ENCODE results near the gene IGF2.
"Not testable (repeated sequence)": the region's sequence is repeated elsewhere in the genome, so short reads cannot be mapped to it uniquely, and the experiment has no call there.

IGF2 gene, protein sequence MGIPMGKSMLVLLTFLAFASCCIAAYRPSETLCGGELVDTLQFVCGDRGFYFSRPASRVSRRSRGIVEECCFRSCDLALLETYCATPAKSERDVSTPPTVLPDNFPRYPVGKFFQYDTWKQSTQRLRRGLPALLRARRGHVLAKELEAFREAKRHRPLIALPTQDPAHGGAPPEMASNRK

DNA sequence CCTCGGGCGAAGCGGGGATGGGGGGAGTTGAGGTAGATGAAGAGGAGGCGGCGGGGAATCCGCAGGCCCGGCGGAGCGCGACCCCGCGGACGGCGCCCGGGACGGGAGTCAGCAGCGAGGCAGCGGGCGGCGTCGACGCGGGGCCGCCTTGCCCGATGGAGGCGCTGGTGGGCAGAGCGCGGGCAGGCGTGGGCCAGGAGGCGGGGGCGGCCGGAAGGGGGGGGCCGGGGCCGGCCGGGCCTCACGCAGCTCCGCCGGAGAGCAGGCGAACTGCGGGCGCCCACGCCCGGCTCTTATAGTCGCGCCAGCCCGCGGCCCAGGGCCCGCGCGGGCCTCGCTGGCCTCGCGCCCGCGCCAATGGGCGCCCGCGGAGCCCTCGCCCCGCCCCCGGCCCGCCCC, at the start of gene IGF2:
Gene IGF2 (minus strand): TSS at position 267 of the 399 bp plus-strand sequence. CDS start 3,866 bp downstream, outside the sequence.
- DNase-seq: no peak

DNA sequence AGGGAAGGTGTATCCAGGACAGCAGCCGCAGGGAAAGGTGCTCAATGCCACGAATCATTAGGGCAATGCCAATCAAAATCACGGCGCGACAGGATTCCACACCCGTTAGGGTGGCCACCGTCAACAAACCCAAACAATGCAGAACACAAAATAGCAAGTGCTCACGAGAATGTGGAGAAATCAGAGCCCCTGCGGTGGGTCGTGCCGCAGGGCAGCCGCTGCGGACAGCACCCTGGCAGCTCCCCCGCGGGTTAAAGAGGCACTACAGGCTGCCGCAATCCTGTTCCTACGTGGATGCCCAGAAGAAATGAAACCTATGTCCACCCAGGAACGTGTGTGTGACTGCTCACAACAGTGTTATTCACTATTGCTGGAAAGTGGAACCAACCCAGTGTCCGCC, 49.6 kb upstream of the IGF2 start:
- DNase-seq: no peak

DNA sequence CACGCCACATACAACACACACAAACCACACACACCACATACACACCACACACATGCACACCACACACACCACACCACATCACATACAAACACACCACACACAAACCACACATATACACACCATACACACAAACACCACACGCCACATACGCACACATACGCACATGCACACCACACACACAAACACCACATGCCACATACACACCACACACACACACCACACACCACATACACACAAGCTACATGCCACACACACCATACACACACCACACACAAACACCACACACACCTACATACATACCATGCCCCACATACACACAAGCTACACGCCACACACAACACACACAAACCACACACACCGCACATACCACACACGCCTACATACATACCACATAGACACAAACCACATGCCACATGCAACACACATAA, 48.1 kb upstream of the IGF2 start:
- DNase-seq: no peak

DNA sequence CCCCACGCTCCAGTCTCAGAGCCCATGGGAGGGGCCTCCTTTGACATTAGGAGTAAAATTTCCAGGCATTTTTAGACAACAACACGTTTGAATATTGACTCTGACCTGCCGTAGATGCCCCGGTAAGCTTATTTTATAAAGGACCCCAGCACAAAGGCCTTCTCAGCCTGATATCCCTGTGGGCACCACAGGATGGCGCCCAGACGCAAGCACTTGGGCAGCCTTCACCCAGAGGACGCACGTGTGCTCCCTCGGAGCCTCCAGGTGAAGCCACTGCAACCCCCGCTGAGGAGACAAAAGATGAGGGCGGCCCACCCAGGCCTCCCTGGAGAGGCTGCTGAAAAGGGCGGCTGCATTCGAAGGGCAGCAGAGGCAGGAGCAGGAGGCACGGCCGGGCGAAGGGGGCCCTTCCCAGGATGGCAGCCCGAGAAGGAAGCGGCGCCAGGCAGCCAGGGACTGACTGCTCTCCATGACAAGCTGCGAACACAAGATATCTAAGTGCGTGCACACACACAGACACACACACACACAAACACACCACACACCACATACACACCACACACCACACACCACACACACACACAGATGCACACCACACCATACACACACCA, 47.6 kb upstream of the IGF2 start:
- peak; percentile 9 for DNase-seq

DNA sequence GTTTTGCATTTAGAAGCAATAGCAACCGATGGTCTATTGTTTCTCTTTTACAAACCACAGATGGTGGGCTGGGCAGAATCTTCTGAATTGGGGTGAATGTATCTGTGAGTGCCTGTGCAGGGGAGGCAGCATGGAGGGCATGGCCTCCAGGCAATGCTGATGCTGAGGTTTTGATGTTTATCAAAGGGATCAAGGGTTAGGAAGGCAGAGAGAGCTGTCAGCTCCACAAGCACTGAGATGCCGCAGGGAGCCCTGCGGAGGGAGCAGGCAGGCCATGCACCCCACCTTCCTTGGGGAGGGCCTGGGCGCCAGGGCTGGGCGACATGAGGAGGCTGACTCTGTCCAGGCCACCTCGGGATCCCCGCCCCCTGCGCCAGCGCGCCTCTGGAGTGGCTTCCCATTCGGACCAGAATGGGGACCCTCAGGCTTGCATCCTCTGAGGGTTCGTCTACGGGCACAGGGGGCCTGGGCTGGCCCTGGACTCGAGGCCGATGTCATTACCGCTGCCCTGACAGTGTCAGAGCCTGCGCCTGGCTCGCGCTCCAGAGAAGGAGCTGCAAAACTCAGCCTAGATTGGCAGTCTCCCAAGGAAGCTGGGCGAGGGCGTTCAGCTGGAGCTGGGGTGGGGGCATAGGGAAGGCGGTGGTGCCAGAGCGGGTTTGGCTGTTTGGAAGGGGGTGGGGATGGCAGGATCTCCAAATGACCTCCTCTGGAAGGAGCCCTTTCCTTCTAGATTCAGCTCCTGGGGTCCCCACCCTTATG, 46.3 kb upstream of the IGF2 start:
- no peak for DNase-seq

DNA sequence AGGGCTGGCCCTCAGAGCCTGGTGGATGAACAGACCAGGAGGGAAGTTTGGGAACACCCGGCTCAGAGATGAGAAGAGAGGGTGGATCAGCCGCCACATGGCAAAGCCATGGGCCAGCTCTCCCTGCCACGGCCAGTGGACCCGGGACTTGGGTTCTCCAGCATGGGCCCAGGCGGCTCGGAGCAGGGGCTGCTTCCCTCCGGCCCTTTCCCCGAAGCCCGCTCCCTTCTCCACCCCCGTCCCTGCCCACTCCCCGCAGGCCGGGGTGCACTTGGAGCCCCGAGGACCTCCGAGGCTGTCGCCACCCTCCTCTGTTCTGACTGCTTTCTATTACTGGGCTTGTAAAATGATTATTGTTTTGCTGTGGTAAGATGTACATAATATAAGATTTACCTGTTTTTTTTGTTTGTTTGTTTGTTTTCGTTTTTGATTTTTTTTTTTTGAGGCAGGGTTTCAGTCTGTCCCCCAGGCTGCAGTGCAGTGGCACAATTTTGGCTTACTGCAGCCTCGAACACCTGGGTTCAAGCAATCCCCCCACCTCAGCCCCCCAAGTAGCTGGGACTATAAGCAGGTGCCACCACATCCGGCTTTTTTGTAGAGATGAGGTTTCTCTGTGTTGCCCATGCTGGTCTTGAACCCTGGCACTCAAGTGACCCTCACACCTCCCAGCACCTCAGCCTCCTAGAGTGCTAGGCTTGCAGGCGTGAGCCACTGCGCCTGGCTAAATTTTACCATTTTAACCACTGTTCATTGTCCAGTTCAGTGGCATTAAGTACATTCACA, 43.7 kb upstream of the IGF2 start:
- DNase-seq: no peak

DNA sequence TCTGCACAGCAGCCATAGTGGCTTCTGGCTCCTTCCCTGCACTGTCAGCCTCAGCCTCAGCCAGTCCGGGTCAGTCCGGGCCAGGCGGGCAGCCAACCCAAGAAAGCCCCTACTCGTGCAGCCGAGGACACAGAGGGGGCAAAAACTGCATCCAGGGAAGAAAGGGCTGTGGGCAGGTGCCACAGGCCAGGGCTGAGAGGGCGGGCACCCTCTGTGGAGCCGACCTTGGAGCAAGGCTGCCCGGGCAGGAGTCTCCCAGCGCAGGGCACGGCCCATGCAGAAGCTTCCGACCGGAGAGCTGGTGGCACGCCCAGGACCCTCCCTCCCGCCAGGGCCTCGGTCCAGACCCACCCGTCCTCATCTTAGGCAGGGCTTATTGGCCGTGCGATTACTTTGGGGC, 42.9 kb upstream of the IGF2 start:
- no peak for DNase-seq

DNA sequence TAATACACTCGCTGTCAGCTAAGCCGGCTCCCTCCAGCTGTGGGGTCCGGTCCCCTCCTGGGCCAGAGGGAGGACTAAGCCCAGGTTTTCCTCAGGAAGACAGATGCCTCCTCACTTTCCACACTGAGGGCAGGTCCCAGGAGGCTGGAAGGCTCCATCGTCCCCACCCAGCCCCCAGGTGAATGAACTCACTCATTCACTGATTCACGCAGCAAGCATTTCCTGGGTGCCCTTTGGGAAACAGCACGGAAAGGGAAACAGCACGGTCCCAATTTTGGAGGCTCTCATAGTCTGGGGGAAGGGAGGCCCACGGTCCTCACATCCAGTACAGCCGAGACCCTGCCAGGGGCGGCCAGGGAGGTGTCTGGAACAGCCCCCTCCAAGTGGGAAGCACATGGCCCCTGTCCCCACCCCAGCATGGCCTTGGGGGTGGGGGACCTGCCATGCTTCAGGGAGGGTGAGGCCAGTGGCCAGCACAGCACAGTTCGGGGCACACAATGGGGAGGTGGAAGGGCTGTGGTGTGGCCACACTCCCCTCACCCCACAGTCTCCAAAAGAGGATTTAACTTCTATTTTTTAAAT, 41.7 kb upstream of the IGF2 start:
- DNase-seq: no peak

DNA sequence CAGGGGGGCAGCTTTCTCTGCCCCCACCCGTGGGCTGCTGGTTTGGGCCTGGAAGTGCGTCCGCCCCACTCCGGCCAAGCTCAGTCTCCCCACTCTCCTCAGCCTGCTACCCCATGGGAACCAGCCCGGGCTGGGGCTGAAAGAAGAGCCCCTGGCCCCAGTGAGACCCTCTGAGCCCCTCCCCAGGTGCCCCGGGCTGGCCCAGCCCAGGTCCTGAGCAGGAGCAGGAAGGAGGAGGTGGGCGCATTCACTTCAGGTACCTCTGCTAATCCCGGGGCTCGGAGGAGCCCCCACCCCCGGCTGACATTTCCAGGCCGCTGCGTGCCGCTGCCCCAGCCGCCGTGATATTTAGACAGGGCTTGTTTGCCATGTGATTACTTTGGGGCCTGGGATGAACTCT, 41.2 kb upstream of the IGF2 start:
- no peak for DNase-seq

DNA sequence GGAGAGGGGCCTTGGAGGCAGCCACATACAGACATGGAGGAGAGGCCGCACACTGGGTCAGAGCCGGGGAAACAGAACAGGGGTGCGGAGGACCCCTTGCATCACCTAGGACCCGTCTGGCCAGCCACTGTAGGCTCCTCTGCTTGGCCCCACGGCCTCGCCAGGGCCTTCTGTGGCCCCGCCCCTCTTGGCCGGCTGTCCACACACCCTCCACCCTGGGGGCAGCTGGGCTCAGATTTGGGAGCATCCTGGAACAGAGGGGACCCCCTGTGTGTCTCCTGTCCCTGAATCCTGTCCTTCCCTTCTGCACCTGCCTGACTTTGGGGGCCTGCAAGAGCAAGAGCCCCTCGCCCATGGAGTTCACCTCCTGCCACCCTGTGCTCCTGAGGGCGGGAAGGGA, 40.3 kb upstream of the IGF2 start:
- no peak for DNase-seq

DNA sequence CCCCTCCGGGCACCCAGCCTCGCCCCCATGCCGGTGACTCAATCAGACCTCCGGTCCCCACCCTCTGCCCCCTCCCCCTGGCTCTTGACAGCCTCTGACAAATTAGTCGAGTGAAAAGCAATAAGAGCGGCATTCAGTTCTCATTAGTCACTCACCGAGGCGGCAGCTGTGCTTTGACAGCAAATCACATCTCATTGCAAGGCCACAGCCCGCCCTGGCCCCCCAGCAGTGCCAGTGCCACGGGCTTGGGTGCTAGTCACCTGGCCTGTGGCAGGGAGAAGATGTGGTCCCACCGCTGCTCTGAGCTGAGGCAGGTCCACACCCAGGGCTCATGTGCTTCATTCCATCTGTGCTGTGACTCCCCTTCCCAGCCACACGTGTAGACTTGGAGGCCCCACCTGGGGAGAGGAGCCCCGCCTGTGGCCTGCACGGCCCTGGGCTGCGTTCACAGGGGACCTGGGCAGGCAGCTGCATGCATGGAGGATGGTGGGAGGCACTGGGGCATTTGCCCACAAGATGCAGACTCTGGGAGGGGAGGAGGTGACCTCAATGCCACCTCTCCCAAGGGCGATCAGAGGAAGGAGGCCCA, 39.8 kb upstream of the IGF2 start:
- DNase-seq: no peak

DNA sequence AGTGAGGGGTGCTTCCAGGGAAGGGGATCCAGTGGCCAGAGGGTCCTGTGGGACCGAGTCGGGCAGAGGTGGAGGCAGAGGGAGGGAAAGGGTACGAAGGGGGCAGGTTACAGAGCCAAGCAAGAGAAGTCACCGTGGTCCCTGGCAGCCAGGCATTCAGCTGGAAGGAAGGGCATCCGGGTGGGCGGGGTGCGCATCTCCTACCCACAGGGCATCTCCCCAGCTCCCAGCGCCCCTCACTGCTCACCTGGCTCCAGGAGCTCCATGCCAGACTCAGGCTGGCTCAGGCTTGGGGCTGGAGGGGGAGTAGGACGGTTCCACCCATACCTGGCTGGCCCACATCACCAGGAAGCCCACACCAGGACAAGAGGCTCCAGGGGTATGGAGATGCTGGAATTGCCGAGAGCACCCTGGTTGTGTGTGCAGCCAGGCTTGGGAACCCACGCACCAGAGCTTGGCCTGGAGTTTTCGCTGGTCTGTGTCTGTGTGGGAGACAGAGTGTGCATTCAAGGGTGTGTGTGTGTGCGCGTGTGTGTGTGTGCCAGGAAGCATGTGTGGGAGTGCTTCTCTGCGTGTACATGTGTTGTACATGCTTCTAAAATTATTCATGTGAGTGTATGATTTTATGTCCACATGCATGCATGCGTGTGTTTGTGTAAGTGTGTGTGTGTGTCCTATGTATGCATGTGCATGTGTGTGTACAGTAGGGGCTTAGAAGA, 39.0 kb upstream of the IGF2 start:
- not testable (repeated sequence) for DNase-seq

DNA sequence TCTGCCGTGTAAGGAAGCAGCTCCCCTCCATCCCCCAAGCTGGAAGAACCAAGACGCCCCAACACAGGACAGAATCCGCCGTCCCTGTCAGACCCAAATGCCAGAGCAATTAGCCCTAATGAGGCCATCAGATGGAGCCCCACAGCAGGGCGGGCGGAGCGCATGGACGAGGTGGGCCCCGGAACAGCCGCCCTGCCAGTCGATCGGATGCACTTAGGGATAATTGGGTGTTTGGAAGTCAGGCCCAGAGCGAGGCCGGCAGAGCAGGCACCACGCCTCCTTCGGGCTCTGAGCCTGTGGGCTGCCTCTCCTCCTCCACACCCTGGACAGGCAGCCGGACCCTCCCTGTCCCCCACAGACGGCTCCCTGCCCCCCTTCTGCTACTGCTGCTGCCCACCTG, 37.9 kb upstream of the IGF2 start:
- DNase-seq: no peak

DNA sequence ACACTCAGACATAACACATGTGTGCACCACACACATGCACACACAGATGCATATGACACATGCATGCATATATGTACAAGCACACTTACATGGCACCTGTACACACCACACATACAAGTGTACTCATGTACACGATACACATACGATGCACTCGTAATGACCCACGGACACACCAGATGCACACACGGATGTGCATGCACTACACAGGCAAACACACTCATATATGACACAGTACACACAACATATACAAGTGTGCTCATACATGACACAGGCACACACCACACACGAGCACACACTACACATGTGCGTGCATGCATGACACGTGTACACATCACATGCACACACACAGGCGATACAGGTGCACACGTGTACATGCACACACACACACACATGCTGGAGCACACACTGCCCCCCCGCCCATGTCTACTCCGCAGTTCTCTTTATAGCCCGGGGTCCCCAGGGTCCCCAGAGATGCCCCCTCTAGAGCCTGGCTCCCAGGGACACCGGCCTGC, 37.3 kb upstream of the IGF2 start:
- DNase-seq: no peak

DNA sequence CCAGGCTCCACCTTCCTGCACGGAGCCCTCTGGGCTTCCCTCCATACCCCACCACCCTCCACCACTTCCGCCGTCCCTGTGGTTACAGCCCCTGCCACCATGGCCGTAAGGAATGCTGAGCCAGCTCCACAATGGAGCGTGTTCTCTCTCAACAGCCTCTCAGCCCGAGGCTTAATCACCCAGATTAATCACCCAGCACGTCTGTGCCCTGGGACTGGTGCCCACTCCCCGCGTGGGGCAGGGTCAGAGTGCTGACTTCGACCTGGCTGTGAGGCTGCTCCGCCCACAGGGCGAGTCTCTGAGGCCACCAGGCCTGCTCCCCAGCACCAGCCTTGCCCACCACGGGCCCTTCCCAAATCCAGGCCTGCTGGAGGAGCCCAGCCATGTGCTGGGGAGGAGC, 36.5 kb upstream of the IGF2 start:
- DNase-seq: no peak

DNA sequence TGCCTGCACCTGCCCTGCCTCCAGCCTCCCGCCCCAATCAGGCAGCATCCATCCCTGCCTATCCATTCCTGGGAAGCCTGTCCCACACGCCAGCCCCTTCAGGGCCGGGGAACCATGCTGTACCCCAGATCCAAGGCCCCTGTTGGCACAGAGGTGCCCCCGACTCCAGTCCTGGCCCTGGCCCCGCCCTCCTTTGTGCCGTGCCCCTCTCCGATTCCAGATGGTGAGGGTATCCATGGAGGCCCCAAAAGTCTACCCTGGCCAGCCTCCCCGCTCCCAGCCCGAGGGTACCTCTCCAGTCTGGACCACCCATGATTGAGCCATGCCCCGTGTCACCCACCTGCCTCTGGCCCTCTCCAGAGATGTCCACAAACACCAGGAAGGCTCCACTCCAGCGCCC, 35.2 kb upstream of the IGF2 start:
- no peak for DNase-seq

DNA sequence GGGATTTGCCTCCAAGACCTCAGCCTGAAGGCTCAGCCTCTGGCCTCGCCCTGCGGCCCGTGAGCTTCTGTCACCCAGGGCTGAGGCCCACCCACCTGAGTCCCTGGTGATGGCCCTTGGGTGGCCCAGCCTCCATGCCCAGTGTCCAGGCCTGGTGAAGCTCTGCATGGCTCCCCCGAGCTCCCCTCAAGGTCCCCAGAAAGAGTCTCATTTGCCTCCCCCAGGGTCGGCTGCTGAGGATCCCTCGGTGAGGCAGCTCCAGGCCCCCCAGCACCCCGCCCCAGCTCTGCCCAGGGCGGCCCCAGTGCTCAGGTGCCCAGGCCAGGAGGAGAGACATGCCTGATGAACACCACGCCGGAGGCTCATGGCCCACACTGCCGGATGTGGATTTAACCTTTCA, 34.6 kb upstream of the IGF2 start:
- DNase-seq: no peak

DNA sequence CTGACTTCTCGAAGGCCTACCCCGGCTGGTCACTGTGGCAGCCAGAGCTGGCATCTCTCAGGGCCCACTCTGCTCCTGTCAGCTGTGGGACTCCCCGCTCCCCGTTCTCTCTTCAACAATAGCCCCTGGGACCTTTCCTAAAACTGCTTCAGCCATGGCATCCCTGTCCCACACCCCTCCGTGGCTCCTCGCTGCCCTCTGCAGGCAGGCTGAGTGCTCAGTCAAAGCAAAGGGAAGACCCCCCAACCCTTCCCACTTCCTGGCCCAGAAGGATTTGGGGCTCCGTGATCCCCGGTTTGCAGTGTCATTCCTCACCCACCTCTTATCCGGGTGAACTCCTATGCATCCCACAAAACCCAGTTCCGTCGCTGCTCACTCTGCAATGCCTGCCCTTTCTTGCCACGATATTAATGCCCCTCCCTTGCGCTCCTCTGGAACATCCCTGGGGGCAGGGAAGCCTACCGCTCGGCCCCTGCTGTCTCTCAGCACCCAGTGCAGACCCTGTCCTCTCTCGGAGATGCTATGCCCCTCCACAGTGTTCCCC, 34.0 kb upstream of the IGF2 start:
- no peak for DNase-seq

DNA sequence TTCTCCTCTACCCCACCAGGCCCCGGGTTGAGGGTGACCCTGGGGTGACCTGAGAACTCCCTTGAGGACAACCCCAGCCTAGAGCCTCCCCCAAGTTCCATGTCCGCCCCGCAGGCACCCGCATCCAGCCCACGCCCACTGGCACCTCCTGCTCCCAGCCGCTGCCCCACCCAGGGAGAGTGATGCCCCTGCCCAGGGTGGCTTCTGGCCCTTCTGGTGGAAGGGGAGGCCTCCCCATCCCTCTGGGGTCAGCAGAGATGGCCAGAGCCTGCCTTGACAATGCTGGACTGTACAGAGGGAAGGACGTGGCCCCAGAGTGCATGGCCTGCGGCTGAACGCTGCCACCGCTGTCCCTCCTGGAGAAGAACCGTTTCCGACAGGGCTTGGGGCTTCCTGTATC, 33.5 kb upstream of the IGF2 start:
- no peak for DNase-seq

DNA sequence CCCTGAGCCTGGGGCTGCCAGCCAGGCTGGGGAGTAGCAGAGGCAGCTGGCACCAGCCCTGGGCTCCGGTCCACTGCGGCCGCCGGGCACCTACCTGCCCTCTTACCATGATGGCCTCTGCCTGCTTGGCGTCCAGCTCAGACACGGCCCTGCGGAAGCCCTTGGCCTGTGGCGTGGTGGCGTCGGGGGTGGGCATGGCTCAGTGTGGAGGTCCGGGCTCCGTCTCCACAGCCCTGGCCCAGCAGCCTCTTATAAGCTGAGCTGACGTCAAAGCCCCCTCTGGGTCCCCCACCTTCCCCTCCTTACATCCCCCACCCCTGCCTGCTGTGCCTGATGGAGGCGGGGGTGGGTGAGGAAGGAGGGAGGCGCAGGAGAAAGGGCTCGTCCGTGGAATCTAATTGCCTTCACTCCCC, 32.4 kb upstream of the IGF2 start, which contains the start of gene TH:
Gene TH (minus strand): TSS at position 225 of the 413 bp plus-strand sequence. CDS start 29 bp downstream, at position 196.
- DNase-seq: no peak
